ENCODE results near the gene NXPE3. TPM values are rescaled to one million over a fixed set of nuclear protein-coding genes. Genes with fewer than 3 reads are reported as not detected.
A peak's percentile ranks its signal among the peaks of the same experiment; 100 is the strongest.

Gene NXPE3
- polyA plus RNA-seq, 1 donor (not counting 4 experiments of a cell fraction or from before 2014, with no cell fraction given), result 16.8 TPM

DNA sequence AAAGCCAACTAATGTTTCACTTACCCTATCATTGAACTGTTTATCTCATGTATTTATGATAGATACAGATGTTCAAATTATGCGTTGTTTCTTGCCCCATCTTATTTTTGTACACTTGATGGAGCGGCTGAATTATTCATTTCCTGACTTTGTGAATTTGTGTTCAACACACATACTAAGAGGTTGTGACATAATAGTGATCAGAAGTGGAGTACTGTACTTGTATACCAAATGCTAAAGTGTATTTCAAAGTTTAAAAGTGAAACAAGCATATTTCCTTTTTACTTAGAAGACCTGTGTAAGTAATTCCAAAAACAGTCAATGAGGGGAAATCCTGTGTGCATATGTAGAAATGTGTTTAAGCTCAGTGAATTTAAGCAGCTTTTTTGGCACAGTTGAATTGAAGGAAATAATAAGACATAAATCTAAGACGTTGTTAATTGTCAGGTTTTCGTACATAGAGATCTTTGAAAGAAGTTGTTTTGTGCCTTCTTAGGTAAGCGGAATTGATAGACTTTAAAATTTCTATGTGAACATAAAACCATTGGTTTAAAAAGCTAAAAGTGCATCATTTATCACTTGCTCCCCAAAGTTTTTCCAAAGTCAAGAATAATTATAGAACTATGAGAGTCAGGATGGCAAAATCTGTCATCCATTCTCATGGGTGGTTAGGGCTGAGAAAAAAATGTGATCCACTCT lies 72.2 kb downstream of the NXPE3 start:
- DNase-seq (ENCODE audit: low read depth, low spot score) (no peak), FAIRE-seq (no peak)
- peaks cover 23% of the 10 kb centered on the region for H3K4me1 ChIP-seq (ENCODE audit: control insufficient read depth, extremely low read depth, insufficient read depth, low read length)
- H2AFZ ChIP-seq (ENCODE audit: control insufficient read depth, low read length), result no peak overlapping the region
- H4K20me1 ChIP-seq (ENCODE audit: control insufficient read depth, extremely low read depth, insufficient read depth, low read length), result peaks cover 7% of the 10 kb centered on the region
- TF ChIP-seq CTCF (optimal IDR thresholded peaks at IDR 0.05 in 1 of 3, IDR thresholded peaks at IDR 0.05 in 1 of 3, conservative IDR thresholded peaks at IDR 0.05 in 1 of 3; ENCODE audit: extremely low read depth in 1 of 3, insufficient read depth in 2 of 3, low read length in 3 of 3), result no peak
- TF ChIP-seq EZH2 (IDR thresholded peaks at IDR 0.05; ENCODE audit: low read length), result no peak
- no peaks in the 10 kb centered on the region for H3K27me3 ChIP-seq (ENCODE audit: control insufficient read depth, extremely low read depth, insufficient read depth, low read length)
- peak overlapping the region; percentile 86 for H3K4me2 ChIP-seq (ENCODE audit: control insufficient read depth, extremely low read depth, insufficient read depth, low read depth, low read length)
- peak overlapping the region; percentile 94 for H3K27ac ChIP-seq (ENCODE audit: control insufficient read depth, insufficient read depth, low read length)
- H3K9me3 ChIP-seq (ENCODE audit: control insufficient read depth, low read depth, low read length), result no peaks in the 10 kb centered on the region
- H3K4me3 ChIP-seq (ENCODE audit: control insufficient read depth in 2 of 3, extremely low read depth in 1 of 3, insufficient read depth in 2 of 3, low read depth in 1 of 3, low read length in 3 of 3), result peak overlapping the region; percentile 73 to 81 (median 78)
- peaks cover 46% of the 10 kb centered on the region for H3K79me2 ChIP-seq (ENCODE audit: control insufficient read depth, insufficient read depth, low read length)
- peak overlapping the region; percentile 96 for H3K9ac ChIP-seq (ENCODE audit: control insufficient read depth, extremely low read depth, insufficient read depth, low read length)
- dilution Hi-C loops (cut with MboI; ENCODE audit: extremely low pct_ligation_motif_present, low sequenced_read_pairs), result no loop called here
- H3K9me1 ChIP-seq (ENCODE audit: control insufficient read depth, extremely low read depth, insufficient read depth, low read length), result peaks cover 3% of the 10 kb centered on the region
- peaks cover 28 to 32% of the 10 kb centered on the region in 2 experiments for H3K36me3 ChIP-seq (ENCODE audit: control insufficient read depth in 2 of 2, extremely low read depth in 1 of 2, insufficient read depth in 2 of 2, low read length in 2 of 2)

- peaks cover 46% of the 10 kb centered on the region for H3K79me2 ChIP-seq (ENCODE audit: control insufficient read depth, insufficient read depth, low read length)
- FAIRE-seq, result no peak
- H3K27ac ChIP-seq (ENCODE audit: control insufficient read depth, insufficient read depth, low read length), result peak overlapping the region; percentile 94
- no peak overlapping the region for H2AFZ ChIP-seq (ENCODE audit: control insufficient read depth, low read length)
- dilution Hi-C loops (cut with MboI; ENCODE audit: extremely low pct_ligation_motif_present, low sequenced_read_pairs), result no loop called here
- H3K9me3 ChIP-seq (ENCODE audit: control insufficient read depth, low read depth, low read length), result no peaks in the 10 kb centered on the region
- peak overlapping the region; percentile 73 to 81 (median 78) for H3K4me3 ChIP-seq (ENCODE audit: control insufficient read depth in 2 of 3, extremely low read depth in 1 of 3, insufficient read depth in 2 of 3, low read depth in 1 of 3, low read length in 3 of 3)
- peaks cover 3% of the 10 kb centered on the region for H3K9me1 ChIP-seq (ENCODE audit: control insufficient read depth, extremely low read depth, insufficient read depth, low read length)
- peaks cover 7% of the 10 kb centered on the region for H4K20me1 ChIP-seq (ENCODE audit: control insufficient read depth, extremely low read depth, insufficient read depth, low read length)
- no peak for TF ChIP-seq CTCF (optimal IDR thresholded peaks at IDR 0.05 in 1 of 3, IDR thresholded peaks at IDR 0.05 in 1 of 3, conservative IDR thresholded peaks at IDR 0.05 in 1 of 3; ENCODE audit: extremely low read depth in 1 of 3, insufficient read depth in 2 of 3, low read length in 3 of 3)
- no peak for TF ChIP-seq EZH2 (IDR thresholded peaks at IDR 0.05; ENCODE audit: low read length)
- no peak for DNase-seq (ENCODE audit: low read depth, low spot score)
- H3K9ac ChIP-seq (ENCODE audit: control insufficient read depth, extremely low read depth, insufficient read depth, low read length), result peak overlapping the region; percentile 96
- H3K4me2 ChIP-seq (ENCODE audit: control insufficient read depth, extremely low read depth, insufficient read depth, low read depth, low read length), result peak overlapping the region; percentile 86
- no peaks in the 10 kb centered on the region for H3K27me3 ChIP-seq (ENCODE audit: control insufficient read depth, extremely low read depth, insufficient read depth, low read length)
- peaks cover 31 to 38% of the 10 kb centered on the region in 2 experiments for H3K36me3 ChIP-seq (ENCODE audit: control insufficient read depth in 2 of 2, extremely low read depth in 1 of 2, insufficient read depth in 2 of 2, low read length in 2 of 2)
- peaks cover 23% of the 10 kb centered on the region for H3K4me1 ChIP-seq (ENCODE audit: control insufficient read depth, extremely low read depth, insufficient read depth, low read length)
Observed at GRCh38 chr3:101851850-101852714, 73.1 kb downstream of the NXPE3 start.

Measured in keratinocyte (primary cell).